HG03097 (cell line): ENCODE results near the gene TMEM200B.
"Not testable (repeated sequence)": the region's sequence is repeated elsewhere in the genome, so short reads cannot be mapped to it uniquely, and the experiment has no call there.

Experiments
- ATAC-seq: cut with Tn5 transposase; IDR thresholded peaks from one replicate; pipeline ENCODE4 v1.9.1; 2021; ENCODE audit not compliant: unreplicated experiment, low FRiP score

The TMEM200B gene

DNA sequence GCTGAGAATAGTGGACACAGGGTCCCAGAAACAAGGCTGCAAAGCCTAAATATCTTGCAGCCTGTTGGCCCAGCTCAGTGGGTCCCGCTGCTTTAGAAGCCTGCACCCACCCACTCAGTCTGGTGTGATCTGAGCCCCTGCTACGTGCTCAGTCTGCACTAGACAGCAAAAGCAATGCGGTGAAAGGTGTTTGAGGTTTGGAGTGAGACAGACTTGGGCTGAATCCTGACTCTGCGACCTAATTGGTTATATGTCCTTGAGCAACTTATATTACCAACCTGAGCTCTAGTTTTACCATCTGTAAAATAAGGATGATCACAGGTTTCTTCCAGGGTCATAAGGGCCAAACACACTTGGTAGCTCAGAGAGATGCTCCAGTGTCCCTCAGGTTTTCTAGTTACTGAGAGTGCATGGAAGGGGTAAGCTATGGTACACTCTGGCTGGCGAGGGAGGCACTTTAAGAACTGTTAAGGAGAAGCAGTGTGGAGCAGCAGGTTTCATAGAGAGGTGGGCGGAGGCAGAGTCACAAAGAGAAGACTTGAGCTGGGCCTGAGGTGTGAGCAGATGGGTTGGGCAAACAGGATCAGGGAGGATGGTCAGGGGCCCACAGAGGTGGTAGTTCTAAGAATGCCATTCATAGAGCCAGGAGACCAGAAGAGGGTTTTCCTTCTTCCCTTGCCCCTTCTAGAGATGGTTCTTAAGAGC, 10.1 kb downstream of the TMEM200B start:
- no peak for ATAC-seq

DNA sequence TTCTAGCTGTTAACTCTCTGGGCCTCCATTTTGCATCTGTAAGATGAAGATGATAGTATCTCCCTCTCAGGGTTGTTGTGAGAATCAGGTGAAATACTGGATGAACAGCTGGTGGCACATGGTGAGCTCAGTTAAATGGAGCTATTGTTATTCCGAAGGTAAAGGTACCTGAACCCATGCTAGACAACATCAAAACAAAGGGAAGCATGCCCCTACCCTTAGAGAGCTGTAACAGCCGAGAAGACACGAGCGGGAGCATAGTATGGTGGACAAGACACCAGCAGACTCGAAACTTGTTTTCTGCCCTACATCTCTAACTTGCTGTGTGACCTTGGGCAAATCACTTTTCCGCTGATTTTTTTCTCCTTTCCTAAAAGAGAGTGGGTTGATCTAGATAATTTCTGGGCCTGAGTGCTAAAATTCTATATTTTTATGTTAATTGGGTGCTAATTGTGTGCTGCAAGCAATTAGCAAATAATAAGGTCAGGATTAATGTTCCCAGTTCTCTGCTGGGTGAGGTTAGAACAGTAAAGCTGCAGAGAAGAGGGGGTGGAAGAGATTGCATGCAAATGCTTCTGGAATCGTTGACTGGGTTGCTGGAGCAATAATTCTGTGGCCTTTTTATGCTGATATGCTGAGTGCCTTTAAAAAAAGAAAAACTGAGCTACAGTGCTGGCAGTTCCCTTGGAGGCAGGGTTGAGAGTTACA, 10.8 kb downstream of the TMEM200B start:
- no peak for ATAC-seq

DNA sequence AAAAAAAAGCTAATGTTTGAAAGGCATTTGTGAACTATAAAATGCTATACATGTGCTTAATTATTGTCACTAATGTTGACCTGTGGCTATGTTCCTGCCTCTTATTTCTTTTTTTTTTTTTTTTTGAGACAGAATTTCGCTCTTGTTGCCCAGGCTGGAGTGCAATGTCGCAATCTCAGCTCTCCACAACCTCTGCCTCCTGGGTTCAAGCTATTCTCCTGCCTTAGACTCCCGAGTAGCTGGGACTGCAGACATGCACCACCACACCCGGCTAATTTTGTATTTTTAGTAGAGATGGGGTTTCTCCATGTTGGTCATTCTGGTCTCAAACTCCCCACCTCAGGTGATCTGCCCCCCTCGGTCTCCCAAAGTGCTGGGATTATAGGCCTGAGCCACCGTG, 15.7 kb downstream of the TMEM200B start:
- ATAC-seq: not testable (repeated sequence)

- ATAC-seq: no peak
Observed at GRCh38 chr1:29105822-29106221, 17.9 kb downstream of the TMEM200B start.

- ATAC-seq: no peak
Observed at GRCh38 chr1:29100487-29100886, 23.2 kb downstream of the TMEM200B start.

GRCh38 chr1:29099286-29099685, 24.4 kb downstream of the TMEM200B start:
- no peak for ATAC-seq

DNA sequence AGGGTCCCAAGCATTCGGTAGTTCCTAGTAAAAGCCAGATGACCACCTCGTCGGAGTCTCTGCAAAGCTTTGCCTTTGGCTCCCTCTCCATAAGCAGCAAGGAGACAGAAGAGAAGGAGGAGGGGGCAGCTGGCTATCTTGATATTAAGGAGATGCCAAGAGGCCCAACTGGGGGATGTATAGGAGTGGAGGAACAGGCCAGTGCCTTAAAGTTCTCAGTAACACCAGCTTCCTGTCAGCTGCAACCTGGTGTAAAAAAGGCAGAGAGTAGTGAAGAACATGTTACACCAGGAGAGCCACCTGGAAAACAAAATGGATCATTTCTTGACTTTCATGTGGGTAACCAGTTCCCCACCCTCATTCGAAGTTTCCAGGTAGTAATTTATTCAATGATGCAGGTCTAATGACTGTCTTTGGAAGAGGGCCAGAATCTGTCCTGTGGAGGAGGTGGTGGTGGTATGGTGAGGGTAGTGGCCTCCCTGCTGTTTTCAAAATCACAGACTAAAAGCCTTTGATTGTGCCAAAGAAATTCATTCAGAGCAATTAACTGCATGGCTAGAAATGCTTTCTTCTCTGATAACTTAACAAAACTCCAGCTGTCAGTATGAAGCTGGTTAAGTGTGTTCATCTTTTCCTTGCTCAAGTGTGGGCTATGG, 27.3 kb downstream of the TMEM200B start:
- ATAC-seq: no peak

DNA sequence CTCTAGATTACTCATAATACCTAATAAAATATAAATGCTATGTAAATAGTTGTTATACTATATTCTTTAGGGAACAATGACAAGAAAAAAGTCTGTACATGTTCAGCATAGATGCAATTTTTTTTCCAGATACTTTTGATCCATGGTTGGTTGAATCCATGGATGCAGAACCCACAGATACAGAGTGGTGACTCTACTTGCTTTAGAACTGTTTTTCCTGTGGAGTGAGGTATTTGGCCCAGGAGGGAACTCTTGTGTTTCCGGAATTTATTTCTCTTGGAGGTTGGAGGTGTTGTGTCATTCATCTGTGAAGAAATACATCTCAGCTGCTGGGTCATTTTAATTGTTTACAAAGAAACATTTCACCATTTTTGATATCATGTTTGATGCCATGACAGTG, 28.7 kb downstream of the TMEM200B start:
- ATAC-seq: no peak

DNA sequence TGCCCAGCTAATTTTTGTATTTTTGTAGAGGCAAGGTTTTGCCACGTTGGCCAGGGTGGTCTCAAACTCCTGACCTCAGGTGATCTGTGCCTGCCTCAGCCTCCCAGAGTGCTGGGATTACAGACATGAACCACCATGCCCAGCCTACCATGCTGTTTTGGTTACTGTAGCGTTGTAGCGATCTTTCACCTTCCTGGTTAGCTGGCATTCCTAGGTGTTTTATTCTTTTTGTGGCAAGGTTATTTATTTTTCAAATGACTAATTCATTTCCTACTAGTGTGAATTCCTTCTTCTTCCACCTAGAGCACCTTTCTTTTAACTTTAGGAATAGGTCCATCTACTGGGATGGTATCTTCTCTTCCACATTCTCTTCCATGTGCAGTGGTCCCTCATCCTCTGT, 29.3 kb downstream of the TMEM200B start:
- no peak for ATAC-seq

- ATAC-seq: not testable (repeated sequence)
Observed at GRCh38 chr1:29092704-29093103, 31.0 kb downstream of the TMEM200B start.

DNA sequence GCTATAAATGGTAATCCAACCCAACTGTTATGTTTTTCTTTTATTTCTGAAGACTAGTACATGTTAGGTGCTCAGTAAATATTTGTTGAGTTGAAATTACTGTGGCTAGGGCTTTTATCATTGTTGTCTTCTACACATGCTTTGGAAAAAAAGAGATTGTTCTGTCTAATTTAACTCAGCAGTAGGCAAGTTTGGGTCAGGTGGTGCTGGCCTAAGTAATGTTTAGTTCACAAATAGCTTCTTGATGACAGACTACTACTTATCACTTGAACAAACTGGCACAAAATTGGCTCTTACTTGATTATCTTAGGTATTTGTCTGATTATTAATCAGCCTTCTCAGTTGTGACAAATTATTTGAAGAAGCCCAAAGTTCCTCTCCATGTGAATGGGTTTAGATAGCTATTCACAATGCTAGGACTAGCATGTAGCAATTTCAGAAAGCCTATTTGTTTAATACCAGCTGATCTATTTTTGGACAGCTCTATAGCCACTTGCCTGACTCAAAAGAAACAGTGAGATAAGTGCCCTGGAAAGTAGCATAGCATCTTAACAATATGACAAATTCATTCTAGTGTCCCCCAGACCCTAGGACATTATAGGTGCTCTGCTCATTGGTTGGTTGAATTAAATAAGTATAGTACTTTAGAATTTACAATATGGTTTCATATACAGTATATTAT, 32.6 kb downstream of the TMEM200B start:
- ATAC-seq: no peak

- no peak for ATAC-seq
Observed at GRCh38 chr1:29084196-29084521, 39.5 kb downstream of the TMEM200B start.

GRCh38 chr1:29083317-29084195, 40.1 kb downstream of the TMEM200B start:
- ATAC-seq: no peak

DNA sequence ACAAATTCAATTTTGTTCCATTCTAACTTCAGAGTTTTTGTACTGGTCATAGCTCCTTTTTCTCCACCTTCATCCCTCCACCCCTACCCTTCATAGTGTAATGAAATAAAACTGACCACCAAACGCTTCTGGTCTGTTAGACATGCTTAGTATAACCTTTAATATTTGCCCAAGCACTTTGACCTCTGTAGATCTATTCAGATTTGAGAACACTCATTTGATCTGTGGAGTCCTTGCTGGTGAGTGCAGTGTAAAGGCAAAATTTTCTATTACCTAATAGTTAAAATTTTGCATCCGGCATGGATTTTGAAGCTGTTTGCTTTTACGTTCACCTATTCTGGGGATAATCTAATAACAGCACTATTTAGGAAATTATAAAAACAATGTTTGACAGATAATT, 41.2 kb downstream of the TMEM200B start:
- ATAC-seq: no peak

GRCh38 chr1:29081201-29081600, 42.5 kb downstream of the TMEM200B start:
- ATAC-seq: no peak

DNA sequence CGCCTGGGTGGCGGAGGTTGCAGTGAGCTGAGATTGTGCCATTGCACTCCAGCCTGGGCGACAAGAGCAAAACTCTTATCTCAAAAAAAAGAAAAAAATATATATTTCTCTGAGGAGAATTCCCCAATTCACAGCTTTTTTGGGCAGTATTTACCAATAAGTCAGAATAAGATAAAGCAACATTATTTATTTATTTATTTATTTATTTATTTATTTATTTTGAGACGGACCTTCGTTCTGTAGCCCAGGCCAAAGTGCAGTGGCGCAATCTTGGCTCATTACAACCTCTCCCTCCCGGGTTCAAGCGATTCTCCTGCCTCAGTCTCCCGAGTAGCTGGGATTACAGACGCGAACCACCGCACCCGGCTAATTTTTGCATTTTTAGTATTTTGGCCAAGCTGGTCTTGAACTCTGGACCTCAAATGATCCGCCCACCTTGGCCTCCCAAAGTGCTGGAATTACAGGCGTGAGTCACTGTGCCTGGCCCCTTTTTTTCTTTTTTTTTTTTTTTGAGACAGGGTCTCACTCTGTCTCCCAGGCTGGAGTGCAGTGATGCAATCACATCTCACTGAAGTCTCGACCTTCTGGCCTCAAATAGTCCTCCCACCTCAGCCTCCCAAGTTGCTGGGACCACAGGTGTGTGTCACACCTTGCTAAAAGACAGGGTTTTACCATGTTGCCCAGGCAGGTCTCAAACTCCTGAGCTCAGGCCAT, 43.6 kb downstream of the TMEM200B start:
- ATAC-seq: not testable (repeated sequence)

- ATAC-seq: no peak
Observed at GRCh38 chr1:29077155-29077554, 46.5 kb downstream of the TMEM200B start.
